ENCODE results near the gene LRRC32. TPM values are rescaled to one million over a fixed set of nuclear protein-coding genes. Genes with fewer than 3 reads are reported as not detected.
A peak's percentile ranks its signal among the peaks of the same experiment; 100 is the strongest.

LRRC32 gene
- total and polyA plus RNA-seq, 4 experiments from 2014 or later: 0.38 to 0.56 (median 0.53) TPM; not detected in 1

GRCh38 chr11:76663486-76663810 lies 7.1 kb downstream of the LRRC32 start:
- no peak overlapping the region for H3K4me3 Mint-ChIP-seq
- DNase-seq: no peak
- H3K9me3 Mint-ChIP-seq: no peaks in the 10 kb centered on the region
- peaks cover 0 to 2% of the 10 kb centered on the region in 2 donors for H3K27me3 Mint-ChIP-seq
- Histone ChIP-seq H3K27ac (ENCODE audit: low read depth, low read length) (no peak overlapping the region), H3K27me3 (ENCODE audit: insufficient read depth, low read length) (no peaks in the 10 kb centered on the region), H3K36me3 (ENCODE audit: insufficient read depth, low read length) (no peaks in the 10 kb centered on the region), H3K9me3 (ENCODE audit: control insufficient read depth in 1 of 2, low read length in 2 of 2) (no peaks in the 10 kb centered on the region), H3K4me3 (ENCODE audit: low read length in 2 of 2) (no peak overlapping the region), H3K4me1 (ENCODE audit: insufficient read depth, low read length) (peaks cover 18% of the 10 kb centered on the region)
- CTCF ChIA-PET (ENCODE audit: partially characterized antibody): no interaction called here
- peaks cover 9 to 34% (median 16%) of the 10 kb centered on the region in 4 donors for H3K4me1 Mint-ChIP-seq
- intact Hi-C loops (cut with micrococcal nuclease): no loop called here
- no peaks in the 10 kb centered on the region for H3K36me3 Mint-ChIP-seq
- H3K27ac Mint-ChIP-seq: peak overlapping the region in 1 of 7 donors; percentile 60
- POLR2A ChIA-PET (ENCODE audit: partially characterized antibody): no interaction called here

GRCh38 chr11:76662656-76663485 lies 7.7 kb downstream of the LRRC32 start:
- POLR2A ChIA-PET (ENCODE audit: partially characterized antibody): no interaction called here

GRCh38 chr11:76661834-76662434 lies 8.6 kb downstream of the LRRC32 start:
- H3K4me3 Mint-ChIP-seq: no peak overlapping the region
- H3K27me3 ChIP-seq (ENCODE audit: insufficient read depth, low read length): no peaks in the 10 kb centered on the region

More at GRCh38 chr11:76662656-76663485, 7.7 kb downstream of the LRRC32 start:
- Mint-ChIP-seq H3K27ac (no peak overlapping the region), H3K36me3 (no peaks in the 10 kb centered on the region), H3K4me3 (no peak overlapping the region), H3K27me3 (no peaks in the 10 kb centered on the region), H3K9me3 (no peaks in the 10 kb centered on the region), H3K4me1 (peaks cover 9 to 30% (median 16%) of the 10 kb centered on the region in 4 donors)
- Histone ChIP-seq H3K27me3 (ENCODE audit: insufficient read depth, low read length) (no peaks in the 10 kb centered on the region), H3K36me3 (ENCODE audit: insufficient read depth, low read length) (no peaks in the 10 kb centered on the region), H3K27ac (ENCODE audit: low read depth, low read length) (no peak overlapping the region), H3K4me1 (ENCODE audit: insufficient read depth, low read length) (peaks cover 18% of the 10 kb centered on the region), H3K4me3 (ENCODE audit: low read length in 2 of 2) (no peak overlapping the region), H3K9me3 (ENCODE audit: control insufficient read depth in 1 of 2, low read length in 2 of 2) (no peaks in the 10 kb centered on the region)
- CTCF ChIA-PET (ENCODE audit: partially characterized antibody): no interaction called here
- no peak for DNase-seq
- intact Hi-C loops (cut with micrococcal nuclease): no loop called here

GRCh38 chr11:76661306-76661751 lies 9.2 kb downstream of the LRRC32 start:
- no peak for DNase-seq
- Histone ChIP-seq H3K4me3 (ENCODE audit: low read length in 2 of 2) (no peak overlapping the region), H3K4me1 (ENCODE audit: insufficient read depth, low read length) (peaks cover 18% of the 10 kb centered on the region), H3K36me3 (ENCODE audit: insufficient read depth, low read length) (no peaks in the 10 kb centered on the region), H3K27me3 (ENCODE audit: insufficient read depth, low read length) (no peaks in the 10 kb centered on the region), H3K9me3 (ENCODE audit: control insufficient read depth in 1 of 2, low read length in 2 of 2) (no peaks in the 10 kb centered on the region), H3K27ac (ENCODE audit: low read depth, low read length) (no peak overlapping the region)
- Mint-ChIP-seq H3K27ac (no peak overlapping the region), H3K27me3 (no peaks in the 10 kb centered on the region), H3K9me3 (no peaks in the 10 kb centered on the region), H3K4me3 (no peak overlapping the region), H3K4me1 (peaks cover 9 to 22% (median 16%) of the 10 kb centered on the region in 4 donors), H3K36me3 (no peaks in the 10 kb centered on the region)
- POLR2A ChIA-PET (ENCODE audit: partially characterized antibody): no interaction called here
- CTCF ChIA-PET (ENCODE audit: partially characterized antibody): no interaction called here
- intact Hi-C loops (cut with micrococcal nuclease): no loop called here

More at GRCh38 chr11:76661834-76662434, 8.6 kb downstream of the LRRC32 start:
- DNase-seq: no peak
- Histone ChIP-seq H3K27ac (ENCODE audit: low read depth, low read length) (no peak overlapping the region), H3K4me3 (ENCODE audit: low read length in 2 of 2) (no peak overlapping the region), H3K9me3 (ENCODE audit: control insufficient read depth in 1 of 2, low read length in 2 of 2) (no peaks in the 10 kb centered on the region), H3K36me3 (ENCODE audit: insufficient read depth, low read length) (no peaks in the 10 kb centered on the region), H3K4me1 (ENCODE audit: insufficient read depth, low read length) (peaks cover 18% of the 10 kb centered on the region)
- ChIA-PET CTCF (ENCODE audit: partially characterized antibody) (no interaction called here), POLR2A (ENCODE audit: partially characterized antibody) (no interaction called here)
- Mint-ChIP-seq H3K36me3 (no peaks in the 10 kb centered on the region), H3K9me3 (no peaks in the 10 kb centered on the region), H3K4me1 (peaks cover 9 to 27% (median 16%) of the 10 kb centered on the region in 4 donors), H3K27ac (no peak overlapping the region), H3K27me3 (no peaks in the 10 kb centered on the region)
- intact Hi-C loops (cut with micrococcal nuclease): no loop called here

- Histone ChIP-seq H3K27ac (ENCODE audit: low read depth, low read length) (no peak overlapping the region), H3K36me3 (ENCODE audit: insufficient read depth, low read length) (no peaks in the 10 kb centered on the region), H3K4me1 (ENCODE audit: insufficient read depth, low read length) (peaks cover 17% of the 10 kb centered on the region), H3K4me3 (ENCODE audit: low read length in 2 of 2) (no peak overlapping the region), H3K27me3 (ENCODE audit: insufficient read depth, low read length) (no peaks in the 10 kb centered on the region), H3K9me3 (ENCODE audit: control insufficient read depth in 1 of 2, low read length in 2 of 2) (no peaks in the 10 kb centered on the region)
- no peaks in the 10 kb centered on the region for H3K9me3 Mint-ChIP-seq
- no peak overlapping the region for H3K27ac Mint-ChIP-seq
- no peaks in the 10 kb centered on the region for H3K36me3 Mint-ChIP-seq
- H3K4me3 Mint-ChIP-seq: no peak overlapping the region
- peaks cover 9 to 17% (median 15%) of the 10 kb centered on the region in 4 donors for H3K4me1 Mint-ChIP-seq
- ChIA-PET POLR2A (ENCODE audit: partially characterized antibody) (no interaction called here), CTCF (ENCODE audit: partially characterized antibody) (interaction anchor here (0.6 kb wide), 1 partner anchor 270 kb away, joined by 3 read pairs; no protein-coding TSS in a partner anchor)
- intact Hi-C loops (cut with micrococcal nuclease): no loop called here
- no peak for DNase-seq
- H3K27me3 Mint-ChIP-seq: no peaks in the 10 kb centered on the region
Observed at GRCh38 chr11:76660533-76661305, 9.8 kb downstream of the LRRC32 start.

- intact Hi-C loops (cut with micrococcal nuclease): no loop called here
- Histone ChIP-seq H3K4me3 (ENCODE audit: low read length in 2 of 2) (no peak overlapping the region), H3K36me3 (ENCODE audit: insufficient read depth, low read length) (no peaks in the 10 kb centered on the region), H3K27ac (ENCODE audit: low read depth, low read length) (no peak overlapping the region), H3K4me1 (ENCODE audit: insufficient read depth, low read length) (peaks cover 9% of the 10 kb centered on the region), H3K27me3 (ENCODE audit: insufficient read depth, low read length) (no peaks in the 10 kb centered on the region), H3K9me3 (ENCODE audit: control insufficient read depth in 1 of 2, low read length in 2 of 2) (no peaks in the 10 kb centered on the region)
- DNase-seq: no peak
- ChIA-PET POLR2A (ENCODE audit: partially characterized antibody) (no interaction called here), CTCF (ENCODE audit: partially characterized antibody) (interaction anchor here (0.6 kb wide), 1 partner anchor 269 kb away, joined by 3 read pairs; no protein-coding TSS in a partner anchor)
- Mint-ChIP-seq H3K4me3 (no peak overlapping the region), H3K9me3 (no peaks in the 10 kb centered on the region), H3K4me1 (peaks cover 5 to 9% (median 7%) of the 10 kb centered on the region in 4 donors), H3K27me3 (no peaks in the 10 kb centered on the region), H3K27ac (no peak overlapping the region), H3K36me3 (no peaks in the 10 kb centered on the region)
Observed at GRCh38 chr11:76659672-76660532, 10.6 kb downstream of the LRRC32 start.

Data from CD4-positive, alpha-beta memory T cell (primary cell).